IMR-90 (cell line): ENCODE data around the gene STXBP6. TPM values are rescaled to one million over a fixed set of nuclear protein-coding genes. Genes with fewer than 3 reads are reported as not detected.

Experiments
- ATAC-seq: fragments of 200-7000 bp; cut with Tn5 transposase; 2 replicates; pipeline ENCODE4 v1.9.1; 2020; ENCODE audit warnings: low read depth, mild to moderate bottlenecking, moderate library complexity
- BruUV-seq: library from RNA; stranded (reverse); fragments of 400-500 nt; replicated peaks from 2 replicates; lab custom pipeline; 2021; lab: Mats Ljungman, UMichigan
- CTCF ChIA-PET: fragments of 300-600 bp; formaldehyde crosslinking; extraction: SDS; loops from one replicate; lab custom pipeline; 2021; ENCODE audit warnings: antibody characterized with exemption; lab: Yijun Ruan, JAX
- POLR2A ChIA-PET: fragments of 300-600 bp; sonication (Branson Sonifier 250); formaldehyde crosslinking; loops from one replicate; lab custom pipeline; 2022; ENCODE audit warnings: antibody characterized with exemption; ENCODE audit not compliant: unreplicated experiment; lab: Charles Lee
- DNase-seq: peaks from one replicate; pipeline ENCODE4 v3.0.0; 2013
- H2AFZ ChIP-seq: replicated peaks from 2 replicates; pipeline ENCODE3; 2013; ENCODE audit warnings: low read length, mild to moderate bottlenecking; ENCODE audit not compliant: poor library complexity
- H2AK5ac ChIP-seq: 2 replicates; pipeline ENCODE4 v1.6.1; 2013; ENCODE audit warnings: low read depth, low read length, inconsistent platforms
- H2AK9ac ChIP-seq: replicated peaks from 2 replicates; pipeline ENCODE3; 2013; ENCODE audit warnings: mild to moderate bottlenecking, low read depth, low read length, moderate library complexity; ENCODE audit not compliant: poor library complexity
- H2BK120ac ChIP-seq: 2 replicates; pipeline ENCODE4 v1.6.1; 2013; ENCODE audit warnings: low read depth, low read length, inconsistent platforms
- H2BK15ac ChIP-seq: 3 replicates; pipeline ENCODE4 v1.6.1; 2013; ENCODE audit warnings: low read depth, low read length, inconsistent platforms
- H2BK20ac ChIP-seq: 2 replicates; pipeline ENCODE4 v1.6.1; 2013; ENCODE audit warnings: low read depth, mild to moderate bottlenecking, inconsistent platforms, low read length, moderate library complexity
- H2BK5ac ChIP-seq: 2 replicates; pipeline ENCODE4 v1.6.1; 2013; ENCODE audit warnings: mild to moderate bottlenecking, low read depth, low read length, inconsistent platforms; ENCODE audit not compliant: poor library complexity, severe bottlenecking
- H3K14ac ChIP-seq: replicated peaks from 2 replicates; pipeline ENCODE4 v1.6.1; 2013; ENCODE audit warnings: low read depth, low read length, inconsistent platforms
- H3K18ac ChIP-seq: 2 replicates; pipeline ENCODE4 v1.6.1; 2013; ENCODE audit warnings: low read depth, low read length, control low read depth
- H3K23ac ChIP-seq: 2 replicates; pipeline ENCODE4 v1.6.1; 2013; ENCODE audit warnings: low read depth, low read length, inconsistent platforms
- H3K27ac ChIP-seq: 2 replicates; pipeline ENCODE4 v1.5.1; 2013; ENCODE audit warnings: mild to moderate bottlenecking, control low read depth, low read length; ENCODE audit not compliant: insufficient read depth
- H3K27me3 ChIP-seq: 2 replicates; pipeline ENCODE4 v1.6.1; 2013; ENCODE audit warnings: low read length; ENCODE audit not compliant: control insufficient read depth, insufficient read depth
- H3K36me3 ChIP-seq: 2 replicates; pipeline ENCODE4 v1.6.1; 2013; ENCODE audit warnings: low read length, mixed read lengths; ENCODE audit not compliant: control insufficient read depth, insufficient read depth
- H3K4ac ChIP-seq: 2 replicates; pipeline ENCODE4 v1.6.1; 2013; ENCODE audit warnings: low read depth, low read length, inconsistent platforms
- H3K4me1 ChIP-seq: 2 replicates; pipeline ENCODE4 v1.6.1; 2013; ENCODE audit warnings: low read length, mixed read lengths; ENCODE audit not compliant: control insufficient read depth, insufficient read depth
- H3K4me2 ChIP-seq: 2 replicates; pipeline ENCODE4 v1.6.1; 2013; ENCODE audit warnings: low read depth, mild to moderate bottlenecking, control low read depth, low read length, moderate library complexity
- H3K4me3 ChIP-seq: 2 replicates; pipeline ENCODE4 v1.5.1; 2013; ENCODE audit warnings: low read depth, mild to moderate bottlenecking, control low read depth, low read length, moderate library complexity; ENCODE audit not compliant: insufficient read depth
- H3K56ac ChIP-seq: 2 replicates; pipeline ENCODE4 v1.6.1; 2013; ENCODE audit warnings: low read length, inconsistent platforms; ENCODE audit not compliant: insufficient read depth; ENCODE audit errors: extremely low read depth
- H3K79me1 ChIP-seq, 2 experiments: 2 replicates each; pipeline ENCODE4 v1.6.1; 2013; ENCODE audit warnings: low read length in 2 of 2, inconsistent platforms in 1 of 2, low read depth in 1 of 2
- H3K9ac ChIP-seq: 2 replicates; pipeline ENCODE4 v1.6.1; 2013; ENCODE audit warnings: low read depth, low read length, control low read depth
- H3K9me1 ChIP-seq: 2 replicates; pipeline ENCODE4 v1.6.1; 2013; ENCODE audit warnings: low read length, inconsistent platforms; ENCODE audit not compliant: insufficient read depth
- H3K9me3 ChIP-seq: 2 replicates; pipeline ENCODE4 v1.6.1; 2013; ENCODE audit warnings: low read length; ENCODE audit not compliant: control insufficient read depth, insufficient read depth
- H4K20me1 ChIP-seq: 2 replicates; pipeline ENCODE4 v1.6.1; 2013; ENCODE audit warnings: low read length, inconsistent platforms; ENCODE audit not compliant: insufficient read depth
- H4K5ac ChIP-seq: 2 replicates; pipeline ENCODE4 v1.6.1; 2013; ENCODE audit warnings: mild to moderate bottlenecking, low read depth, low read length, control low read depth
- H4K8ac ChIP-seq, 2 experiments: 2 replicates each; pipeline ENCODE4 v1.6.1; 2013; ENCODE audit warnings: low read depth in 2 of 2, low read length in 2 of 2, control low read depth in 1 of 2, inconsistent platforms in 1 of 2
- H4K91ac ChIP-seq: 2 replicates; pipeline ENCODE4 v1.6.1; 2013; ENCODE audit warnings: low read depth, low read length, inconsistent platforms; ENCODE audit not compliant: insufficient read depth
- BHLHE40 ChIP-seq: fragments of 150-350 bp; IDR thresholded peaks from 2 replicates; pipeline ENCODE4 v1.6.1; 2016; ENCODE audit warnings: mild to moderate bottlenecking, low read depth, low read length
- CEBPB ChIP-seq: IDR thresholded peaks from 2 replicates; pipeline ENCODE4 v1.6.1; 2012; ENCODE audit warnings: low read depth, low read length, improper control_type of control experiment
- CHD1 ChIP-seq: IDR thresholded peaks from 2 replicates; pipeline ENCODE4 v1.6.1; 2012; ENCODE audit warnings: low read depth, low read length, improper control_type of control experiment
- FOS ChIP-seq: fragments of 150-350 bp; IDR thresholded peaks from 2 replicates; pipeline ENCODE4 v1.6.1; 2016; ENCODE audit warnings: low read depth, low read length
- MAFK ChIP-seq: IDR thresholded peaks from 2 replicates; pipeline ENCODE4 v1.6.1; 2012; ENCODE audit warnings: low read depth, low read length, improper control_type of control experiment
- MAZ ChIP-seq: IDR thresholded peaks from 2 replicates; pipeline ENCODE4 v1.6.1; 2012; ENCODE audit warnings: low read depth, mild to moderate bottlenecking, low read length, improper control_type of control experiment, moderate library complexity, borderline replicate concordance
- MXI1 ChIP-seq: IDR thresholded peaks from 2 replicates; pipeline ENCODE4 v1.6.1; 2012; ENCODE audit warnings: low read depth, mild to moderate bottlenecking, low read length, moderate library complexity, borderline replicate concordance
- NFE2L2 ChIP-seq: fragments of 150-350 bp; IDR thresholded peaks from 2 replicates; pipeline ENCODE4 v1.6.1; 2016; ENCODE audit warnings: low read depth, mild to moderate bottlenecking, low read length
- POLR2A ChIP-seq: IDR thresholded peaks from 2 replicates; pipeline ENCODE4 v1.6.1; 2012; ENCODE audit warnings: mild to moderate bottlenecking, low read depth, low read length
- RAD21 ChIP-seq: IDR thresholded peaks from 2 replicates; pipeline ENCODE4 v1.6.1; 2012; ENCODE audit warnings: low read length, improper control_type of control experiment
- RCOR1 ChIP-seq: IDR thresholded peaks from 2 replicates; pipeline ENCODE4 v1.6.1; 2012; ENCODE audit warnings: mild to moderate bottlenecking, low read length, improper control_type of control experiment; ENCODE audit not compliant: insufficient replicate concordance
- RFX5 ChIP-seq: IDR thresholded peaks from 2 replicates; pipeline ENCODE4 v1.8.0; 2012; ENCODE audit warnings: low read depth, mild to moderate bottlenecking, low read length, moderate library complexity
- SMC3 ChIP-seq: fragments of 150-350 bp; IDR thresholded peaks from 2 replicates; pipeline ENCODE4 v1.6.1; 2016; ENCODE audit warnings: low read depth, mild to moderate bottlenecking, antibody characterized with exemption, low read length, moderate library complexity
- WGBS, 2 experiments: methylation state at CpG; one replicate each; pipeline versions ENCODE4 v1.1.5 to v1.1.7; 2013; ENCODE audit warnings: missing lambda C conversion rate in 2 of 2; ENCODE audit not compliant: insufficient read length in 1 of 2; ENCODE audit errors: extremely low coverage in 2 of 2; 5-methylcytosine and 5-hydroxymethylcytosine counted together
- dilution Hi-C: fragments of 300-500 bp; cut with HindIII; formaldehyde crosslinking; loops from one replicate; pipeline ENCODE4 v1.14.3; 2018; ENCODE audit warnings: low sequenced_read_pairs; ENCODE audit not compliant: unreplicated experiment
- in situ Hi-C: fragments of 300-500 bp; cut with MboI; formaldehyde crosslinking; loops from 3 replicates; pipeline ENCODE4 v1.14.3; 2019; ENCODE audit warnings: low sequenced_read_pairs, inconsistent platforms, mixed read lengths
- intact Hi-C: fragments of 100-400 bp; cut with micrococcal nuclease; formaldehyde crosslinking; loops from 2 replicates; pipeline ENCODE4 v1.10.0; 2022
- polyA plus RNA-seq, 3 experiments: library from polyadenylated mRNA; depleted of rRNA; stranded (reverse); fragments of >200 nt; gene quantifications; 2 replicates each; pipeline ENCODE4 v1.2.3, GENCODE V29; 2012; ENCODE audit warnings: low replicate concordance in 1 of 3
- total RNA-seq: library from RNA; depleted of rRNA; stranded (reverse); fragments of >200 nt; gene quantifications from 2 replicates; pipeline ENCODE4 v1.2.3, GENCODE V29; 2012
- TF ChIP-seq, protein P1 (sequence below): fragments of 150-350 bp; IDR thresholded peaks from 2 replicates; pipeline ENCODE4 v1.6.1; 2017; ENCODE audit warnings: mild to moderate bottlenecking, antibody characterized with exemption, low read length, low read depth
- TF ChIP-seq, protein P2 (sequence below): conservative IDR thresholded peaks from 2 replicates; pipeline ENCODE4 v1.5.1; 2012; ENCODE audit warnings: mild to moderate bottlenecking, low read depth, low read length, improper control_type of control experiment

The STXBP6 gene
- total and polyA plus RNA-seq, 2 of the 4 experiments (the other 2 are of a cell fraction) = 14.2 to 14.3 TPM

DNA sequence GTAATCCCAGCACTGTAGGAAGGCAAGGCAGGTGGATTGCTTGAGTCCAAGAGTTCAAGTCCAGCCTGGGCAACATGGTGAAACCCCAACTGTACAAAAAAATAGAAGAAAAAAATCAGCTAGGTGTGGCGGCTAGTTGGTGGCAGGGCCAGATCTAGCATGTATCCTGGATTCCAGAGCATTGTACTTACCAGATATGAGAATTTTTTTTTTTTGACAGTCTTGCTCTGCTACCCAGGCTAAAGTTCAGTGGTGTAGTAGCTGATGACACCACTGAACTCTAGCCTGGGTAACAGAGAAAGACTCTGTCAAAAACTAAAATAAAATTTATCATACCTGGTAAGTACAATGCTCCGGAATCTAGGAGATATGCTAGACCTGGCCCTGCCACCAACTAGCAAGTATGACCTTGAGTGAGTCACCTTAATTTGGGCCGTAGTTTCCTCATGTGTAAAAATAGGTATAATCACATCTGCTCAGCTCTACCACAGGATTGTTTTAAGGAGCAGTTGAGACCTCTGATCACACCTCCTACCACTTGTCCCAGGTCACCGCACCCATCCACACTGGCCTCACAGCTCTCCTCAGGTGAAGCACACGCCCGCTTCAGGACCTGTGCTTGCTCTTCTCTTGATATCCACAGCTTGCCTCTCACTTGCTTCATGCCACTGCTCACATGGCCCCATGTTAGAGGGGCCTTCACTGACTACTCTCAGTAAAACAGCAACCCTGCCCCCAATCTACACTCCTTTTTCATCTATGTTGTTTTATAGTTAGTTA lies 140.2 kb downstream of the STXBP6 start:
- Histone ChIP-seq H3K4me1 (peaks cover 4% of the 10 kb centered on the region; the same call in 1 of the 2 replicates), H3K14ac (no peak overlapping the region), H4K91ac (no peak overlapping the region), H3K27me3 (no peaks in the 10 kb centered on the region), H2AFZ (no peak overlapping the region), H3K27ac (no peak overlapping the region), H2BK20ac (no peak overlapping the region), H2BK120ac (no peak overlapping the region), H2BK15ac (no peak overlapping the region; the same call in 2 of the 3 replicates), H4K8ac (no peak overlapping the region), H3K23ac (no peak overlapping the region), H4K5ac (no peak overlapping the region), H3K18ac (no peak overlapping the region), H3K9ac (no peak overlapping the region), H3K4me2 (no peak overlapping the region), H2AK9ac (no peak overlapping the region), H3K36me3 (no peaks in the 10 kb centered on the region), H3K9me3 (no peaks in the 10 kb centered on the region), H2BK5ac (no peak overlapping the region), H3K4ac (no peak overlapping the region), H3K79me1 (no peaks in the 10 kb centered on the region; a peak in 1 of 4 replicates), H3K56ac (no peak overlapping the region), H3K9me1 (no peaks in the 10 kb centered on the region; the same call in 1 of the 2 replicates), H4K20me1 (no peaks in the 10 kb centered on the region), H2AK5ac (peak overlapping the region; percentile 51; the same call in 1 of the 2 replicates), H3K4me3 (no peak overlapping the region)
- BruUV-seq = no TSS peak
- WGBS, 2 experiments = 83% methylated on average over 1 of the region's 6 CpGs; no CpG with 5 or more reads in 1 of the 2 experiments
- in situ Hi-C loops = no loop called here
- dilution Hi-C loops = no loop called here
- POLR2A ChIA-PET = no interaction called here
- ATAC-seq = no peak
- no peak for DNase-seq
- intact Hi-C loops = no loop called here
- CTCF ChIA-PET = no interaction called here
- TF ChIP-seq MXI1 (no peak), MAFK (no peak), MAZ (no peak), BHLHE40 (no peak), CHD1 (no peak), CEBPB (no peak), SMC3 (no peak), RCOR1 (no peak), POLR2A (no peak), RAD21 (no peak), RFX5 (no peak), FOS (no peak), NFE2L2 (no peak)
- TF ChIP-seq, protein P1, sequence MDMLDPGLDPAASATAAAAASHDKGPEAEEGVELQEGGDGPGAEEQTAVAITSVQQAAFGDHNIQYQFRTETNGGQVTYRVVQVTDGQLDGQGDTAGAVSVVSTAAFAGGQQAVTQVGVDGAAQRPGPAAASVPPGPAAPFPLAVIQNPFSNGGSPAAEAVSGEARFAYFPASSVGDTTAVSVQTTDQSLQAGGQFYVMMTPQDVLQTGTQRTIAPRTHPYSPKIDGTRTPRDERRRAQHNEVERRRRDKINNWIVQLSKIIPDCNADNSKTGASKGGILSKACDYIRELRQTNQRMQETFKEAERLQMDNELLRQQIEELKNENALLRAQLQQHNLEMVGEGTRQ = no peak
- TF ChIP-seq, protein P2, sequence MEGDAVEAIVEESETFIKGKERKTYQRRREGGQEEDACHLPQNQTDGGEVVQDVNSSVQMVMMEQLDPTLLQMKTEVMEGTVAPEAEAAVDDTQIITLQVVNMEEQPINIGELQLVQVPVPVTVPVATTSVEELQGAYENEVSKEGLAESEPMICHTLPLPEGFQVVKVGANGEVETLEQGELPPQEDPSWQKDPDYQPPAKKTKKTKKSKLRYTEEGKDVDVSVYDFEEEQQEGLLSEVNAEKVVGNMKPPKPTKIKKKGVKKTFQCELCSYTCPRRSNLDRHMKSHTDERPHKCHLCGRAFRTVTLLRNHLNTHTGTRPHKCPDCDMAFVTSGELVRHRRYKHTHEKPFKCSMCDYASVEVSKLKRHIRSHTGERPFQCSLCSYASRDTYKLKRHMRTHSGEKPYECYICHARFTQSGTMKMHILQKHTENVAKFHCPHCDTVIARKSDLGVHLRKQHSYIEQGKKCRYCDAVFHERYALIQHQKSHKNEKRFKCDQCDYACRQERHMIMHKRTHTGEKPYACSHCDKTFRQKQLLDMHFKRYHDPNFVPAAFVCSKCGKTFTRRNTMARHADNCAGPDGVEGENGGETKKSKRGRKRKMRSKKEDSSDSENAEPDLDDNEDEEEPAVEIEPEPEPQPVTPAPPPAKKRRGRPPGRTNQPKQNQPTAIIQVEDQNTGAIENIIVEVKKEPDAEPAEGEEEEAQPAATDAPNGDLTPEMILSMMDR = no peak
